A549 treated with ZK216348 at 1 μM for 4 hours (cell line): Measurements from ENCODE around the gene ZNF14. TPM values are rescaled to one million over a fixed set of nuclear protein-coding genes. Genes with fewer than 3 reads are reported as not detected.

Source experiments
- total RNA-seq: library from RNA; stranded (reverse); fragments of 200-300 nt; extraction: Qiagen RNA extraction; gene quantifications from 5 replicates; pipeline ENCODE4 v1.2.3, GENCODE V29; 2022; ENCODE audit warnings: low read depth

The ZNF14 gene
- total RNA-seq = 1.6 to 2.1 TPM (median 1.9 TPM) in 5 replicates

GRCh38 chr19:19732579-19733501, at the start of gene ZNF14:
Gene ZNF14 (minus strand): TSS chr19:19733112. CDS start chr19:19732958, 154 bp downstream.

GRCh38 chr19:19668230-19669012, 64.5 kb downstream of the ZNF14 start, which contains the start of gene ZNF101:
Gene ZNF101 (plus strand): TSS chr19:19668839. CDS start chr19:19668964, 125 bp downstream.

GRCh38 chr19:19663256-19664120, 69.4 kb downstream of the ZNF14 start, which contains the start of gene ATP13A1:
Gene ATP13A1 (minus strand): TSS chr19:19663676. CDS start chr19:19663666, 10 bp downstream.

Other genes starting within 250 kb of the ZNF14 start
- 0.31 to 2.0 TPM (median 1.7 TPM) in 5 replicates for gene TSSK6, start 217.6 kb downstream of the ZNF14 start, total RNA-seq
- gene NDUFA13, start 216.9 kb downstream of the ZNF14 start, total RNA-seq = 139 to 195 TPM (median 160 TPM) in 5 replicates
- gene YJEFN3, start 204.2 kb downstream of the ZNF14 start, total RNA-seq = 1.9 to 4.4 TPM (median 3.8 TPM) in 5 replicates
- 0.28 to 0.46 TPM (median 0.37 TPM) in 4 of 5 replicates, not detected in the other for gene CILP2, start 194.8 kb downstream of the ZNF14 start, total RNA-seq
- 1.6 to 1.8 TPM (median 1.7 TPM) in 5 replicates for gene PBX4, start 114.4 kb downstream of the ZNF14 start, total RNA-seq
- 2.0 to 5.4 TPM (median 5.2 TPM) in 5 replicates for gene LPAR2, start 104.9 kb downstream of the ZNF14 start, total RNA-seq
- gene GMIP, start 89.5 kb downstream of the ZNF14 start, total RNA-seq = 2.9 to 5.2 TPM (median 4.6 TPM) in 5 replicates
- 19.9 to 37.0 TPM (median 34.3 TPM) in 5 replicates for gene ATP13A1, start 69.4 kb downstream of the ZNF14 start, total RNA-seq
- gene ZNF101, start 64.3 kb downstream of the ZNF14 start, total RNA-seq = 3.7 to 5.0 TPM (median 4.3 TPM) in 5 replicates
- 0.36 TPM in 1 of 5 replicates, not detected in the others for gene ZNF506, start 88.6 kb upstream of the ZNF14 start, total RNA-seq
- not detected in 5 replicates for gene ZNF253, start 132.8 kb upstream of the ZNF14 start, total RNA-seq
- gene ZNF93, start 167.8 kb upstream of the ZNF14 start, total RNA-seq = not detected in 5 replicates